H9 (cell line): ENCODE measurements around the gene ZNF865. TPM values are rescaled to one million over a fixed set of nuclear protein-coding genes. Genes with fewer than 3 reads are reported as not detected.

Source experiments
- DNase-seq: peaks from one replicate; pipeline ENCODE4 v3.0.0-alpha.2; 2017
- H2AFZ ChIP-seq: one replicate; pipeline ENCODE4 v1.6.1; 2013; ENCODE audit warnings: mild to moderate bottlenecking, low read length, control low read depth, moderate library complexity
- H2AK5ac ChIP-seq: 2 replicates; pipeline ENCODE4 v1.6.1; 2013; ENCODE audit warnings: low read length, control low read depth, mixed read lengths; ENCODE audit not compliant: insufficient read length
- H2BK120ac ChIP-seq: one replicate; pipeline ENCODE4 v1.6.1; 2013; ENCODE audit warnings: low read depth, mild to moderate bottlenecking, low read length, control low read depth, inconsistent platforms; ENCODE audit not compliant: poor library complexity, severe bottlenecking
- H2BK12ac ChIP-seq: 2 replicates; pipeline ENCODE4 v1.6.1; 2013; ENCODE audit warnings: low read length, control low read depth, mixed read lengths, low read depth; ENCODE audit not compliant: insufficient read length
- H2BK15ac ChIP-seq: 2 replicates; pipeline ENCODE4 v1.6.1; 2013; ENCODE audit warnings: low read depth, low read length, control low read depth
- H2BK20ac ChIP-seq: one replicate; pipeline ENCODE4 v1.6.1; 2013; ENCODE audit warnings: low read depth, mild to moderate bottlenecking, low read length, control low read depth, inconsistent platforms; ENCODE audit not compliant: poor library complexity, severe bottlenecking
- H2BK5ac ChIP-seq: 2 replicates; pipeline ENCODE4 v1.6.1; 2013; ENCODE audit warnings: low read length, control low read depth, mixed read lengths; ENCODE audit not compliant: insufficient read length
- H3K14ac ChIP-seq: 2 replicates; pipeline ENCODE4 v1.6.1; 2013; ENCODE audit warnings: low read length, control low read depth; ENCODE audit not compliant: insufficient read depth
- H3K18ac ChIP-seq: 2 replicates; pipeline ENCODE4 v1.6.1; 2013; ENCODE audit warnings: low read depth, mild to moderate bottlenecking, mixed read lengths, low read length, control low read depth; ENCODE audit not compliant: insufficient read length
- H3K23ac ChIP-seq: 2 replicates; pipeline ENCODE4 v1.6.1; 2013; ENCODE audit warnings: low read length, control low read depth, mixed read lengths, low read depth; ENCODE audit not compliant: insufficient read length
- H3K23me2 ChIP-seq: 2 replicates; pipeline ENCODE4 v1.6.1; 2013; ENCODE audit warnings: low read depth, mild to moderate bottlenecking, mixed read lengths, low read length, control low read depth; ENCODE audit not compliant: insufficient read length, poor library complexity, severe bottlenecking
- H3K27ac ChIP-seq: 2 replicates; pipeline ENCODE4 v1.5.1; 2013; ENCODE audit warnings: low read length, control low read depth, mixed read lengths, low read depth; ENCODE audit not compliant: insufficient read length
- H3K27me3 ChIP-seq: 2 replicates; pipeline ENCODE4 v1.6.1; 2013; ENCODE audit warnings: low read length, control low read depth, inconsistent platforms; ENCODE audit not compliant: insufficient read depth
- H3K4ac ChIP-seq: 2 replicates; pipeline ENCODE4 v1.6.1; 2013; ENCODE audit warnings: low read depth, mild to moderate bottlenecking, control low read depth, inconsistent platforms, low read length, moderate library complexity
- H3K4me1 ChIP-seq: 2 replicates; pipeline ENCODE4 v1.6.1; 2013; ENCODE audit warnings: low read length, control low read depth, inconsistent platforms; ENCODE audit not compliant: insufficient read depth
- H3K4me2 ChIP-seq: 2 replicates; pipeline ENCODE4 v1.6.1; 2013; ENCODE audit warnings: low read length, control low read depth, mixed read lengths; ENCODE audit not compliant: insufficient read length, insufficient read depth
- H3K56ac ChIP-seq: 2 replicates; pipeline ENCODE4 v1.6.1; 2013; ENCODE audit warnings: low read depth, mild to moderate bottlenecking, mixed read lengths, low read length, control low read depth; ENCODE audit not compliant: insufficient read length
- H3K79me1 ChIP-seq: 2 replicates; pipeline ENCODE4 v1.6.1; 2013; ENCODE audit warnings: low read depth, mild to moderate bottlenecking, moderate library complexity, low read length, control low read depth, inconsistent platforms; ENCODE audit not compliant: insufficient read depth, poor library complexity, severe bottlenecking
- H3K79me2 ChIP-seq: 2 replicates; pipeline ENCODE4 v1.6.1; 2013; ENCODE audit warnings: low read length, control low read depth, inconsistent platforms; ENCODE audit not compliant: insufficient read depth
- H3K9ac ChIP-seq: 2 replicates; pipeline ENCODE4 v1.6.1; 2013; ENCODE audit warnings: low read length, control low read depth, mixed read lengths; ENCODE audit not compliant: insufficient read length; ENCODE audit errors: extremely low read depth
- H3K9me3 ChIP-seq: one replicate; pipeline ENCODE4 v1.6.1; 2013; ENCODE audit warnings: low read depth, low read length, inconsistent platforms; ENCODE audit not compliant: control insufficient read depth
- H3T11ph ChIP-seq: one replicate; pipeline ENCODE4 v1.6.1; 2013; ENCODE audit warnings: mild to moderate bottlenecking, low read length, control low read depth, inconsistent platforms
- H4K20me1 ChIP-seq: one replicate; pipeline ENCODE4 v1.6.1; 2013; ENCODE audit not compliant: control insufficient read depth, insufficient read length, insufficient read depth
- H4K5ac ChIP-seq: 2 replicates; pipeline ENCODE4 v1.6.1; 2013; ENCODE audit warnings: low read depth, mild to moderate bottlenecking, mixed read lengths, low read length, control low read depth; ENCODE audit not compliant: insufficient read length
- H4K8ac ChIP-seq: replicated peaks from 2 replicates; pipeline ENCODE4 v1.6.1; 2013; ENCODE audit warnings: low read length, control low read depth, mixed read lengths, low read depth; ENCODE audit not compliant: insufficient read length
- H4K91ac ChIP-seq: 2 replicates; pipeline ENCODE4 v1.6.1; 2013; ENCODE audit warnings: low read depth, mild to moderate bottlenecking, moderate library complexity, mixed read lengths, low read length, control low read depth; ENCODE audit not compliant: insufficient read length
- H3K27ac Mint-ChIP-seq, 3 experiments: 2 replicates in 2 of 3; 3 replicates in 1 of 3; pipeline ENCODE4 v1.8.0; 2020 to 2021; ENCODE audit warnings: mixed read lengths in 3 of 3, mild to moderate bottlenecking in 1 of 3, moderate library complexity in 1 of 3
- H3K27me3 Mint-ChIP-seq: 2 replicates; pipeline ENCODE4 v1.8.0; 2021; ENCODE audit warnings: low read depth, mild to moderate bottlenecking, moderate library complexity, mixed read lengths
- H3K36me3 Mint-ChIP-seq, 3 experiments: 2 replicates in 2 of 3; 3 replicates in 1 of 3; pipeline ENCODE4 v1.8.0; 2020 to 2021; ENCODE audit warnings: low read depth in 3 of 3, mixed read lengths in 3 of 3; ENCODE audit not compliant: insufficient read depth in 1 of 3
- H3K4me1 Mint-ChIP-seq, 2 experiments: 2 replicates each; pipeline ENCODE4 v1.8.0; 2020; ENCODE audit warnings: mixed read lengths in 2 of 2
- H3K4me3 Mint-ChIP-seq, 2 experiments: 2 replicates in 1 of 2; 3 replicates in 1 of 2; pipeline ENCODE4 v1.8.0; 2020 to 2021; ENCODE audit warnings: mild to moderate bottlenecking in 2 of 2, mixed read lengths in 2 of 2, moderate library complexity in 1 of 2
- H3K9me3 Mint-ChIP-seq, 2 experiments: 2 replicates in 1 of 2; 3 replicates in 1 of 2; pipeline ENCODE4 v1.8.0; 2020; ENCODE audit warnings: mild to moderate bottlenecking in 2 of 2, mixed read lengths in 2 of 2, moderate library complexity in 1 of 2
- WGBS: extraction: QIAGEN DNeasy Blood & Tissue Kit; methylation state at CpG from one replicate; pipeline ENCODE4 v1.1.7; 2013; ENCODE audit warnings: missing lambda C conversion rate, low lambda C conversion rate, mixed read lengths; ENCODE audit not compliant: insufficient read length; ENCODE audit errors: extremely low coverage; 5-methylcytosine and 5-hydroxymethylcytosine counted together
- total RNA-seq: library from RNA; stranded (reverse); gene quantifications from 2 replicates; pipeline ENCODE4 v1.2.1, GENCODE V29; 2021
- TF ChIP-seq, protein P1 (sequence below): fragments of 200-600 bp; sonication (generic); conservative IDR thresholded peaks from 3 replicates; pipeline ENCODE4 v1.8.0; 2021; ENCODE audit warnings: antibody characterized with exemption, mild to moderate bottlenecking

ZNF865 gene
- total RNA-seq, 1 experiment from 2014 or later, result 14.3 TPM

DNA sequence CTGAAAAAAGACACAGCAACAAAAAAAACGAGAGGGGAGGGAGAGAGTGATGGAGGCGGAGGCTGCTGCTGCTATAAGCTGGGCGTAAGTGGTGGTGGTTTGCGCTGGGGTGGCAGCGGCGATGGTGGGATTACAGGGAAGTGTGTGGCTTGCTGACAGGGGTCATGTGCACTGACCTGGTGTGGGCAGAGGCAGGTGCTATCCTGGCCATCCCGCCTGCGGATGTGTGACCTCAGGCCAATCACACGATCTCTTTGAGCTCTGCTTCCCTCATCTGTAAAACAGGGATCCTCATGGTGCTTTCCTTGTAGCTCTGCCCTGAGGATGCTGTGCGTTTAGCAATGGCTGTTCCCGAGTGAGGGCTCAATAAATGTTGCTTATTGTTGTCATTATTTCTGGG lies 32.1 kb downstream of the ZNF865 start:
- Histone ChIP-seq H3K79me2 (peaks cover 10% of the 10 kb centered on the region; the same call in 1 of the 2 replicates), H2BK120ac (no peak overlapping the region), H3K27ac (no peak overlapping the region), H2BK5ac (no peak overlapping the region), H2AK5ac (no peak overlapping the region), H2BK12ac (no peak overlapping the region), H4K8ac (no peak overlapping the region), H3K23me2 (peaks cover 21% of the 10 kb centered on the region), H2BK20ac (no peak overlapping the region), H3K14ac (no peak overlapping the region), H4K5ac (no peak overlapping the region), H3T11ph (no peak overlapping the region), H3K4me1 (0 out of 2 replicates have a peak, but pooled peaks cover 2% of the 10 kb centered on the region), H3K79me1 (peaks cover 6% of the 10 kb centered on the region), H4K91ac (no peak overlapping the region), H2AFZ (no peak overlapping the region), H4K20me1 (no peaks in the 10 kb centered on the region), H3K56ac (no peak overlapping the region), H3K4me2 (no peak overlapping the region), H3K18ac (no peak overlapping the region), H3K4ac (no peak overlapping the region), H3K23ac (no peak overlapping the region), H3K27me3 (no peaks in the 10 kb centered on the region), H2BK15ac (no peak overlapping the region), H3K9ac (no peak overlapping the region), H3K9me3 (no peaks in the 10 kb centered on the region)
- peaks cover 28 to 36% of the 10 kb centered on the region in 2 experiments for H3K4me1 Mint-ChIP-seq
- peaks cover 3% of the 10 kb centered on the region; the same call in 1 of the 2 replicates for H3K27me3 Mint-ChIP-seq
- H3K36me3 Mint-ChIP-seq, result peaks cover 10 to 15% (median 14%) of the 10 kb centered on the region in 3 experiments
- TF ChIP-seq, protein P1, sequence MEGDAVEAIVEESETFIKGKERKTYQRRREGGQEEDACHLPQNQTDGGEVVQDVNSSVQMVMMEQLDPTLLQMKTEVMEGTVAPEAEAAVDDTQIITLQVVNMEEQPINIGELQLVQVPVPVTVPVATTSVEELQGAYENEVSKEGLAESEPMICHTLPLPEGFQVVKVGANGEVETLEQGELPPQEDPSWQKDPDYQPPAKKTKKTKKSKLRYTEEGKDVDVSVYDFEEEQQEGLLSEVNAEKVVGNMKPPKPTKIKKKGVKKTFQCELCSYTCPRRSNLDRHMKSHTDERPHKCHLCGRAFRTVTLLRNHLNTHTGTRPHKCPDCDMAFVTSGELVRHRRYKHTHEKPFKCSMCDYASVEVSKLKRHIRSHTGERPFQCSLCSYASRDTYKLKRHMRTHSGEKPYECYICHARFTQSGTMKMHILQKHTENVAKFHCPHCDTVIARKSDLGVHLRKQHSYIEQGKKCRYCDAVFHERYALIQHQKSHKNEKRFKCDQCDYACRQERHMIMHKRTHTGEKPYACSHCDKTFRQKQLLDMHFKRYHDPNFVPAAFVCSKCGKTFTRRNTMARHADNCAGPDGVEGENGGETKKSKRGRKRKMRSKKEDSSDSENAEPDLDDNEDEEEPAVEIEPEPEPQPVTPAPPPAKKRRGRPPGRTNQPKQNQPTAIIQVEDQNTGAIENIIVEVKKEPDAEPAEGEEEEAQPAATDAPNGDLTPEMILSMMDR, result no peak
- peak overlapping the region; percentile 46 to 54; a peak in 3 of 5 replicates for H3K4me3 Mint-ChIP-seq
- peak overlapping the region in 1 of 3 experiments; percentile 59; a peak in 2 of 7 replicates for H3K27ac Mint-ChIP-seq
- WGBS, result no CpG with 5 or more reads among the region's 11 CpGs
- DNase-seq, result no peak
- no peaks in the 10 kb centered on the region; a peak in 1 of 5 replicates for H3K9me3 Mint-ChIP-seq
